GM21447 (cell line): Measurements from ENCODE around the gene FBXW5.

Experiments
- ATAC-seq: cut with Tn5 transposase; IDR thresholded peaks from one replicate; pipeline ENCODE4 v1.9.1; 2021; ENCODE audit not compliant: unreplicated experiment

FBXW5 gene

GRCh38 chr9:136913701-136914438, 30.7 kb downstream of the FBXW5 start:
- no peak for ATAC-seq

GRCh38 chr9:136910901-136911245, 33.7 kb downstream of the FBXW5 start:
- ATAC-seq, result no peak

DNA sequence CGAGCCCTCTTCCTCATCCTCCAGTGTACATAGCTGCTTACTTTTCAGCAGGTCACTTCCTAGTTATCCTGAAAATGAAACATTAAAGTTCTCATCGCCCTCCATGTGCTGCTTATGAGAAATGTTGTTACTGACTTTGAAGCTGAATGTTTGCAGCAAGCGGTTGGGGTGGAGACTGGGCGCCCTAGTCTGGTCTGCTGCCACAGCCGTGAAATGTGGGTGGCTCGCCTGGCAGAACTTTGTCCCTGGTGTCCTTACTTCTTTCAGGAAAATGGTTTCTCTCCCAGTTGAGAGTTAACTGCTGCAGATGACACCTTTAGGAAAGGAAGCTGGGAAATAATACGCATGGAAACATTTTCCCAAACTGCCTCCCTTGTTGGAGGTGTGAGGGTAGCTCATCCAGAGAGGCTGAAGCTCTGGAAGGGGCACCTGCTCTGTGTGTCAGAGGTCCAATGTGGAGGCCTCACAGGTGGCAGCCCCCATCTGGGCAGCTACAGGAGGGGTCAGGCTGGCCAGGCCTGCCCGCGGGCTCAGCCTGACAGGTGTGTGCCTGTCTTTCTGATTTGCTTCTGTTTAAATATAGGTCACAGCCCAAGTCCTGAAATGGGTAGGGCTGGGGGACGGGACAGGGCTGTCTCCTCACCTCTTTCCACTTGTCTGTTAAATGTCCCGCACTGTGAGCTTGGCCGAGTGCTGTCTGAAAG, 34.2 kb downstream of the FBXW5 start:
- no peak for ATAC-seq

DNA sequence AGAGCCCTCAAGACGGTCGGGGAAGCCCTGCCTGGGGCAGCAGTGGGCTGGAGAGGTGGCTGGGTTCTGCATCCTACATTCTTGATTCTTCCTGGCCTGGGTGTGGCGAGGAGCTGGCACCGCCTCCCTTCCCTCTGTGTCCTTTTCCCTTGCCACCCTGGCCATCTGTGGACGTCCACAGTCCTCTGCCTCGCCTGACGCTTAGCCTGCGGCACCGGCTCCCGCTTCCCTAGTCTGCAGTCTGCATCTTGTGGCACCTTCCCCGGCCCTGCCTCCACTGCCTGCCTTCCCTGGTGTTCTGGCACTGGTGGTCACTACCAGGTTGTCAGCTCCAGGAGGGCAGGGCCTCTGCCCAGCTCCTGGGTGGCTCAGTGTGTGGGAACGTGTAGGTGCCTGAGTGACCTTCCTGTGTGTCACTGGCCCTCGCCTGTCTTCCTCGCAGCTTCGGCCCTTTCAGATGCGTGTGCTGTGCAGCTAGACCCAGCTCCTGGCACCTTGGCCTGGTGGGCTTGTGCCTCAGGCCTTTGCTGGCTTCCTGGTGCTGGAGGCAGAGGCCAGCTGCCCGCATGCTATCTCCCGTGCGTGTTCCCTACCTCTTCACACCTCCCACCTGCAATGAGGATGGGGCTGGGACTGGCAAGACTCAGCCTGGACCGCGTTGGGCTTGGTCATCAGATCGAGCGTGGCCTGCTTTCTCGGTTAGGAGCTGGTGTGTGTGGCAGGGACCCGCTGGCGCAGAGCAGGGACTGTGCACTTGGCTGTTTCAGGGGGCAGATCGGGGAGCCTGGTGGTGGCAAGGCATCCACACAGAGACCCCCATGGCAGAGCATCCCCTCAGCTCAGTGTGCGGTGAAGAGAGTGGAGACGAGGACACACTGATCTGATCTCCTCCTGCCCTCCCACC, 37.3 kb downstream of the FBXW5 start:
- ATAC-seq, result no peak

DNA sequence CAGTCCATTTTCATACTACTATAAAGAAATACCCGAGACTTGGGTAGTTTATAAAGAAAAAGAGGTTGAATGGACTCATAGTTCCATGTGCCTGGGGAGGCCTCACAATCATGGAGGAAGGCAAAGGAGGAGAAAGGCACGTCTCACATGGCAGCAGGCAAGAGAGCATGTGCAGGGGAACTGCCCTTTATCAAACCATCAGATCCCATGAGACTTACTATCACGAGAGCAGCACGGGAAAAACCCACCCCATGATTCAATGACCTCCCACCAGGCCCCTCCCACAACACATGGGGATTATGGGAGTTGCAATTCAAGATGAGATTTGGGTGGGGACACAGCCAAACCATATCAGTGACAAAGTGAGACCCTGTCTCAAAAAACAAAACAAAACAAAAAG, 38.3 kb downstream of the FBXW5 start:
- no peak for ATAC-seq

GRCh38 chr9:136903041-136903554, 41.4 kb downstream of the FBXW5 start:
- no peak for ATAC-seq

GRCh38 chr9:136902259-136902821, 42.2 kb downstream of the FBXW5 start:
- peak; percentile 55 for ATAC-seq

- peak; percentile 44 for ATAC-seq
Observed at GRCh38 chr9:136901516-136902258, 42.9 kb downstream of the FBXW5 start.

GRCh38 chr9:136900988-136901515, 43.5 kb downstream of the FBXW5 start:
- ATAC-seq, result no peak

DNA sequence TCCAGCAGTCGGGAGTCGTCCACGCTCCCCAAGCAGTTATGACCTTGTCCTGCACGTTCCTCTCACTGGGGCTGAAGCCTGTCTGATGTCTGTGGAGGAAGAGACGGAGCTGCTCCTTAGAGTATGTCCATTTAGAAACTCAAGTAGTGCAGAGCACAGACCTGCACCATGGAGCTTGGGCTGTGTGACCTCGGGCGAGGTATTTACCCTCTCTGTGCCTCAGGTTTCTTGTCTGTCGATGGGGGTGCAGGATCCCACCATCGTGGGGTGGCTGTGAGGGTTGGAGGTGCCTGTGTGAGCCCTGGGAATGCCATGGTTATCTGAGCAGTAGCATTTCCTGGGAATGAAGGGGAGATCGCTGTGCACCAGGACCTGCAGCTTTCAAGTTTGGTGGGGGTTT, 44.0 kb downstream of the FBXW5 start:
- no peak for ATAC-seq

DNA sequence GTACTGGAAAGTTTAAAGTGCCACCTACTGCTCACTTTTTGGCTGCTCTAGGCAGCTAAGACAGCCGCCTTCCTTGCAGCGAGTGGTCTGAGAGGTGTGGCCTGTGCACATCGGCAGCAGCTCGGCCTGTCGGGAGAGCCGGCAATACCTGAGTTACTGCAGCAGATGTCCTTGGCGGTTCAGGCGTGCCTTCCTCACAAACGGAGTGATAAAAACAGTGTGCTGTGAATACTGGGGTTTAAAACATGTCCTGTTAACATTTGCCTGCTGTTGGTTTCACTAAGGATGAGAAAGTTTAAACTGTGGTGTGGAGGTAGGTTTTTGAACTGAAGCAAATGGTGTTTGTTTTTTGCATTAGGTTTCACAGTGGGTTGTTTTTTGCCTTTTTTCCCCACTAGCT, 45.3 kb downstream of the FBXW5 start:
- ATAC-seq, result peak; percentile 42

- ATAC-seq, result no peak
Observed at GRCh38 chr9:136898483-136899100, 45.9 kb downstream of the FBXW5 start.

DNA sequence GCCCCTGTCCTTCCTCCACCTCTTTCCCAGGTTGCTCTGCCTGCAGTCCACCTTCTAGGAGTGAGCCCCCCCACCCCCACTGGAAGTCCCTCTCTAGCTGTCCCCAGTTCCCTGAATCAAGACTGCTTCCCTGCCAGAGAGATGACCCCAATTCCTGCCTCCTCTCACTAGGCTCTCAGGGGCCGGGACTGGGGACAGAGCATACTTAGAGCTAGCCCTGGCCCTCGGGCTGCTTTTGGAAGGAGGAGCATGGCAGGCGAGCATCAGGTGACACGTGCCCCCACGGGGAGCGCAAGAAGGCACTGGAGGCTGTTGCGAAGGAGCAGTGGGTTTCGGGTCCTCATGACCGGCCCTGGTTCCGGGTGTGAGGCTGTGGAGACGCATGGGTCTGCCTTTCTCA, 48.5 kb downstream of the FBXW5 start:
- ATAC-seq, result no peak

GRCh38 chr9:136890661-136891060, 53.9 kb downstream of the FBXW5 start:
- ATAC-seq, result no peak
